Lower leg skin (tissue), 3 donors: ENCODE data around the gene SUPT20HL1.

Source experiments
- CTCF ChIP-seq, 3 donors: fragments of 450-650 bp; IDR thresholded peaks; one replicate each; pipeline ENCODE4 v1.5.1; 2016; ENCODE audit warnings: antibody characterized with exemption in 3 of 3, mild to moderate bottlenecking in 3 of 3, moderate library complexity in 2 of 3
- POLR2A ChIP-seq, 2 donors: fragments of 450-650 bp; IDR thresholded peaks; one replicate each; pipeline ENCODE4 v1.6.1; 2016 to 2017; ENCODE audit warnings: antibody characterized with exemption in 2 of 2, mild to moderate bottlenecking in 1 of 2, moderate library complexity in 1 of 2

- TF ChIP-seq POLR2A (IDR thresholded peaks at IDR 0.05) (no peak), CTCF (IDR thresholded peaks at IDR 0.05) (no peak)
These were observed 4.6 kb downstream of the SUPT20HL1 start for GRCh38 chrX:24364851-24365538.
